Activated T-helper 17 cell treated with anti-CD3 and anti-CD28 coated beads, Interleukin-2, amount 50 U/mL, for 72 hours (primary cell): ENCODE data around the gene FAM204A. TPM values are rescaled to one million over a fixed set of nuclear protein-coding genes. Genes with fewer than 3 reads are reported as not detected.

Experiments used
- ATAC-seq: fragments of 150-1000 bp; cut with Tn5 transposase; replicated peaks from 2 replicates; pipeline ENCODE4 v1.10.0; 2021; ENCODE audit warnings: mild to moderate bottlenecking, moderate library complexity
- H3K27ac Mint-ChIP-seq: one replicate; pipeline ENCODE4 v1.8.0; 2022; ENCODE audit warnings: mixed read lengths
- H3K27me3 Mint-ChIP-seq: one replicate; pipeline ENCODE4 v1.8.0; 2022; ENCODE audit warnings: mixed read lengths
- H3K36me3 Mint-ChIP-seq: one replicate; pipeline ENCODE4 v1.8.0; 2022; ENCODE audit warnings: low read depth, mild to moderate bottlenecking, mixed read lengths
- H3K4me1 Mint-ChIP-seq: one replicate; pipeline ENCODE4 v1.8.0; 2022; ENCODE audit warnings: mixed read lengths
- H3K4me3 Mint-ChIP-seq: one replicate; pipeline ENCODE4 v1.8.0; 2022; ENCODE audit warnings: mild to moderate bottlenecking, mixed read lengths
- H3K9me3 Mint-ChIP-seq: one replicate; pipeline ENCODE4 v1.8.0; 2022; ENCODE audit warnings: mixed read lengths
- total RNA-seq, 2 donors: library from RNA; stranded (reverse); gene quantifications; one replicate each; pipeline ENCODE4 v1.2.3, GENCODE V29; 2022

The FAM204A gene
- total RNA-seq, 2 donors from 2014 or later, result 41.8 to 56.4 TPM

DNA sequence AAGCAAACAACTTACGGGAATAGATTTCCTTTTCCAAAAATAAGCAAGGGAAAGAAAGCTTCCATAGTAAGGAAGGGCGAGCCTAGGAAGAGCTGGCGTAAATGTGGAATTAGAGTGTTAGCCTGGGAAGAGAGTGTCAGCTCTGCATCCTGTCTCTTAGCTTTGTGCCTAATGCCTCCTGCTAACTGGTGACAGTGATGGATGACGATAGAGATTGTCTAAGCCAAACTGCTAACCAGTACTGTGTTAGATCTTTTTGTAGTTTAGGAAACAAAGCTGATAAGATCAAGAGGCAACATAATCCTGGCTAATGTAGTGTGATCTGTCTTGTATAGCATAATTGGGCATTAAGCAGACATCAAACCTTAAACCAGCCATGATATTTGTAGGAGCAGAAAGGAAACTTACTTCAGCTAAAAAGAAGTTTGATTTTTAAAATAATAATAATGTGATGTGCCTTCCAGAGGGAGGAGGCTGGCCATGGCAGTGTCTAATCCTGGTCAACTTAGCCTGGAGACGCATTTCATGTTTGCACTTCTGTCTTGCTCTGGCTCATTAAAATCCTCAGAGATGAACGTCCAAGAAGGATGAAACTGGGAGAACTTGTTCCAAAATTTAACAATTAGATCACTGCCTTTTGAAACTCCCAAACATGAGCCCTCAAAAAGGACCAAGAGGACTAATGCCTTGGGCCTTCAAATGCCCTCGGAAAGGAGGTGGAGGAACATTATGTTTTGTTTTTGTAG, 85.1 kb downstream of the FAM204A start:
- H3K4me1 Mint-ChIP-seq, result no peaks in the 10 kb centered on the region
- no peaks in the 10 kb centered on the region for H3K36me3 Mint-ChIP-seq
- ATAC-seq, result no peak
- H3K9me3 Mint-ChIP-seq, result no peaks in the 10 kb centered on the region
- H3K27me3 Mint-ChIP-seq, result peaks cover 64% of the 10 kb centered on the region
- no peak overlapping the region for H3K27ac Mint-ChIP-seq
- H3K4me3 Mint-ChIP-seq, result no peak overlapping the region

DNA sequence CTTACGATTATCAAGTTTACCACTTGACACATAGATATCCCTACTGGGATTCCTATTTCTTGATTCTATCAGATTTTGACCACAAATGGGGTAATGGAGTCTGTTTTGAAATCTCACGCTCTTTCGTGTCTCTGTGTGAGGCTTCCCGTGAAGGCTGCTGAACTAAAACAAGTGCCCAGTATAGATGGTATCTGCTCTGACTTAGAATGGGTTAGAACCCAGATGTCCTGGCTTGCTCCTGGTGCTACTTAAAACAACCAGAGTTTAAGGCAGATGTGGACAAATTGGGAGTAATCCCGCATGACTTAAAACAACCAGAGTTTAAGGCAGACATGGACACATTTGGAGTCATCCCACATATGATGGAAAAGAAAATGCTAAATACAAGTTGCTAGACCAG, 85.9 kb downstream of the FAM204A start:
- Mint-ChIP-seq H3K36me3 (no peaks in the 10 kb centered on the region), H3K27me3 (peaks cover 65% of the 10 kb centered on the region), H3K4me3 (no peak overlapping the region), H3K27ac (no peak overlapping the region), H3K9me3 (no peaks in the 10 kb centered on the region), H3K4me1 (no peaks in the 10 kb centered on the region)
- no peak for ATAC-seq

DNA sequence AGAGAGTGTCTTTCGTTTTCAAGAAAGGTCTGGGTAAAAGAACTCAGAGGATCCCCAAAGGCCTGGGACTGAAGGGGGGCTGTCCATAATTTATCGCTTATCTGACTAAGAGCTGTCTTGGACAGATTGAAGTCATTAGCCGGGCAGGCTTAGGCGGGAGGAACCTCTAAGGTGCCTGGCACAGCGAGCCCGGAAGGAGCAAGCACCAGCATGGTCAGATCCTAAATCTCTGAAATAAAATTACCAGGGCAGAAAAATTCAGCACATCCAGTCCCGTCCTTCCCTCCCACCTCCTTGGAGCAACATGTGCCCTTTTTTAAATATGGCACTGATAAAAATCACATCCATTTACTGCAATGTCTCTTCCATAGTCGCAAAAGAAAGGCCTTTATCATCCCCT, 86.8 kb downstream of the FAM204A start:
- Mint-ChIP-seq H3K4me3 (no peak overlapping the region), H3K27me3 (peaks cover 66% of the 10 kb centered on the region), H3K36me3 (no peaks in the 10 kb centered on the region), H3K4me1 (no peaks in the 10 kb centered on the region), H3K9me3 (no peaks in the 10 kb centered on the region), H3K27ac (no peak overlapping the region)
- ATAC-seq, result no peak

DNA sequence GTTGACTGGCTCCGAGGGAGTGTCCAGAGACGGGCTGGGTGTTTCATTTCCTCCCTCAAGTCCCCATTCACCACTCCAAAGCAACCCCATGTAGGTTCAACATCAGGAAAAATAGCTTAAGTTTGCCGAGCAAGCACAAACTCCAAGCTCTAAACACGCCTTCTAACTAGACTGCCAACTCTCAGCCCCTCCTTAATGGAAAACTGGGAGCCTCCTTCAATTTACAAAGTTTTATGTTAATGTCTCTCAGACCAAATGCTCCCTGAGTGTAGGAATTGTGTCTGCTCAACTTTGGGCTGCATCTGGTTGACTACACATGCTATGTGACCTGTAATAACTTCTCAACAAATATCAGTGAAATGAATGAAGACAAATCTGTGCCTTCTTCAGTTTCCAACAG, 87.5 kb downstream of the FAM204A start:
- Mint-ChIP-seq H3K4me1 (no peaks in the 10 kb centered on the region), H3K27me3 (peaks cover 68% of the 10 kb centered on the region), H3K36me3 (no peaks in the 10 kb centered on the region)

DNA sequence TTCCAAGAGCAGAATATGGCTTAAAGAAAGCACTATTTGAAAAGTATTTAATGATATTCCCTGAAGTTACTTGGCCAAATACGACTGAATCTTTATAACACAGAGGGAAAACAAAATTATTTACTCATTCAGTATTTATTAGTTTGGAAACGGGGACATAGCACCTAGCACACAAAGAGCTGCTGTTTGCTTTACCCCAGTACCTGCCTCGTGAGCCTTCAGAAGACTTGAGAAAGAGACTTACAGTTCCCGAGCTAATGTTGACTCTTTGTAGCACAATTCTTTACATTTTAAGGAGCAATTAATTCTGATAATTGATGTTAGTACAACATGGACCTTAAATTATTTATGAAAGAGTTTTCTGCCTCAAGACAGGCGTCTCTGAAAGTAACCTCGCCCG, 88.7 kb downstream of the FAM204A start:
- ATAC-seq, result no peak
- no peak overlapping the region for H3K4me3 Mint-ChIP-seq
- H3K27ac Mint-ChIP-seq, result no peak overlapping the region
- H3K9me3 Mint-ChIP-seq, result no peaks in the 10 kb centered on the region
- no peaks in the 10 kb centered on the region for H3K4me1 Mint-ChIP-seq
- H3K36me3 Mint-ChIP-seq, result no peaks in the 10 kb centered on the region
- peaks cover 67% of the 10 kb centered on the region for H3K27me3 Mint-ChIP-seq

More for the DNA sequence above, 87.5 kb downstream of the FAM204A start:
- no peak overlapping the region for H3K27ac Mint-ChIP-seq
- no peak overlapping the region for H3K4me3 Mint-ChIP-seq
- H3K9me3 Mint-ChIP-seq, result no peaks in the 10 kb centered on the region
- no peak for ATAC-seq

DNA sequence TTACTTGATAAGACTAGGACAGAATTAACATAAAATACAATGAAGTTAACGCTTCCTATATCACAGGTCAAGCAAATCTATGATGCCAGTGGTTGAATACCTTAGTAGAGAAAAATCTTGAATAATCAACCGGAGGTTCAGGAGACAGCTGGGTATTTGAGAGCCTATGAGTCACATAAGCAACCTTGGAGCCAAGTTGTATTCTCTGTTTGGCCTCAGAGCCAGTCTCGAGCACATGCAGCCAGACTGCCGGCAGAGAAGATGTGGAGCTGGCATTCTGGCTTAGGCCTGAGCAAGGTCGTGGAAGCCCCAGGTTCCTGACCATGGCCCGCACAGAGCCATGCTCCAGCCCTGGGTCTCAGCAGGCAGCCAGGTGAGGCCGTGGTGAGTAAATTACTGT, 90.3 kb downstream of the FAM204A start:
- ATAC-seq, result no peak
- Mint-ChIP-seq H3K27ac (no peak overlapping the region), H3K4me3 (no peak overlapping the region), H3K9me3 (no peaks in the 10 kb centered on the region), H3K27me3 (peaks cover 63% of the 10 kb centered on the region), H3K36me3 (no peaks in the 10 kb centered on the region), H3K4me1 (no peaks in the 10 kb centered on the region)

DNA sequence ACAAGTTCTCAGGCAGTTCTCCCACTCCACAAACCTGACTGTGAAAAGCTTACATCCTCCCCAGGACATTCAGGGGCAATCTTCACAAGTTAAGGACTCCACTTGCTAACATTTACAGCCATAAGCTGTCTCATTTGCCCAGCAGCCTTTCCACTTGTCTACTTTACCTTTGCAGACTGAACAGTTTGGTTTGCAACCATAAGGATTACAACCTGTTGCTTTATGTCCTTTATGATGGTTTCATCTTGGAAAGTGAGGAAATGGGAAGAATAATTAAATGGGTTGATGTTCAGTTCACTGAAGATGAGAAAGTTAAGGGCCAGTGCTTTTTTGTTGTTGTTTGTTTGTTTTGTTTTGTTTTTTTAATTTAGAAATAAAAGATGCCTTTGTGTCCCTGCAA, 92.4 kb downstream of the FAM204A start:
- H3K27ac Mint-ChIP-seq, result no peak overlapping the region
- H3K4me1 Mint-ChIP-seq, result no peaks in the 10 kb centered on the region
- no peak overlapping the region for H3K4me3 Mint-ChIP-seq
- H3K36me3 Mint-ChIP-seq, result no peaks in the 10 kb centered on the region
- ATAC-seq, result no peak
- H3K9me3 Mint-ChIP-seq, result no peaks in the 10 kb centered on the region
- H3K27me3 Mint-ChIP-seq, result peaks cover 57% of the 10 kb centered on the region
